Tibial nerve (tissue), 4 donors: ENCODE results near the gene ENOX1. TPM values are rescaled to one million over a fixed set of nuclear protein-coding genes. Genes with fewer than 3 reads are reported as not detected.

ENCODE experiments used
- DNase-seq, 2 donors: peaks; one replicate each; pipeline ENCODE4 v3.0.0-alpha.2; 2019; ENCODE audit warnings: low spot score in 2 of 2
- H3K27ac ChIP-seq, 4 donors: fragments of 200-600 bp; sonication (generic) in 3 of 4; one replicate each; pipeline ENCODE4 v1.5.1; 2017 to 2019; ENCODE audit warnings: mild to moderate bottlenecking in 1 of 4
- H3K27me3 ChIP-seq, 2 donors: fragments of 200-600 bp; sonication (generic) in 1 of 2; one replicate each; pipeline versions ENCODE4 v1.5.1 to v1.6.0; 2017 to 2019
- H3K36me3 ChIP-seq, 3 donors: fragments of 200-600 bp; sonication (generic); one replicate each; pipeline ENCODE4 v1.5.1; 2018 to 2019
- H3K4me1 ChIP-seq, 4 donors: fragments of 200-600 bp; sonication (generic) in 3 of 4; one replicate each; pipeline ENCODE4 v1.5.1; 2017 to 2019
- H3K4me3 ChIP-seq, 4 donors: fragments of 200-600 bp; sonication (generic) in 3 of 4; one replicate each; pipeline ENCODE4 v1.5.1; 2017 to 2019; ENCODE audit warnings: mild to moderate bottlenecking in 1 of 4, moderate library complexity in 1 of 4
- H3K9me3 ChIP-seq, 4 donors: fragments of 200-600 bp; sonication (generic) in 3 of 4; one replicate each; pipeline ENCODE4 v1.5.1; 2017 to 2019
- CTCF ChIP-seq, 5 experiments: fragments of 200-600 bp in 3 of 5; fragments of 450-650 bp in 2 of 5; sonication (generic) in 3 of 5; IDR thresholded peaks; one replicate each; pipeline ENCODE4 v1.5.1; 2016 to 2019; ENCODE audit warnings: antibody characterized with exemption in 5 of 5, mild to moderate bottlenecking in 3 of 5, moderate library complexity in 2 of 5
- EP300 ChIP-seq, 2 donors: sonication (generic); formaldehyde crosslinking; IDR thresholded peaks; one replicate each; pipeline ENCODE4 v1.6.1; 2017; ENCODE audit warnings: antibody characterized with exemption in 2 of 2, mild to moderate bottlenecking in 1 of 2
- POLR2A ChIP-seq, 2 donors: fragments of 450-650 bp; IDR thresholded peaks; one replicate each; pipeline ENCODE4 v1.6.1; 2017; ENCODE audit warnings: antibody characterized with exemption in 2 of 2, mild to moderate bottlenecking in 2 of 2, moderate library complexity in 2 of 2
- WGBS, 2 donors: methylation state at CpG; one replicate each; pipeline ENCODE4 v1.1.5; 2018; 5-methylcytosine and 5-hydroxymethylcytosine counted together
- total RNA-seq, 4 donors: library from RNA; depleted of rRNA; stranded (reverse); fragments of >200 nt; gene quantifications; one replicate each; pipeline ENCODE4 v1.1.0, GENCODE V29; 2016

ENOX1 gene
- total RNA-seq, 4 donors from 2014 or later = 2.6 to 8.2 (median 4.6) TPM

- no peak overlapping the region for H3K4me3 ChIP-seq
- no peaks in the 10 kb centered on the region for H3K4me1 ChIP-seq
- H3K9me3 ChIP-seq = no peaks in the 10 kb centered on the region
- H3K27ac ChIP-seq = no peak overlapping the region
- 87 to 89% methylated on average over 8 of the region's 8 CpGs for WGBS, 2 donors
- no peaks in the 10 kb centered on the region for H3K27me3 ChIP-seq
- DNase-seq = no peak
- TF ChIP-seq POLR2A (IDR thresholded peaks at IDR 0.05) (no peak), EP300 (IDR thresholded peaks at IDR 0.05) (no peak), CTCF (IDR thresholded peaks at IDR 0.05) (no peak)
- no peaks in the 10 kb centered on the region for H3K36me3 ChIP-seq
Observed at GRCh38 chr13:43220873-43221595, 565.7 kb downstream of the ENOX1 start.

- H3K4me3 ChIP-seq = no peak overlapping the region
- H3K9me3 ChIP-seq = no peaks in the 10 kb centered on the region
- no peak overlapping the region for H3K27ac ChIP-seq
- no peaks in the 10 kb centered on the region for H3K36me3 ChIP-seq
- TF ChIP-seq CTCF (IDR thresholded peaks at IDR 0.05) (no peak), EP300 (IDR thresholded peaks at IDR 0.05) (no peak), POLR2A (IDR thresholded peaks at IDR 0.05) (no peak)
- no peaks in the 10 kb centered on the region for H3K4me1 ChIP-seq
- WGBS, 2 donors = 91 to 92% methylated on average over 4 of the region's 4 CpGs
- no peaks in the 10 kb centered on the region for H3K27me3 ChIP-seq
- DNase-seq = no peak
Observed at GRCh38 chr13:43214124-43214523, 572.6 kb downstream of the ENOX1 start.

GRCh38 chr13:43206838-43207237 lies 579.9 kb downstream of the ENOX1 start:
- Histone ChIP-seq H3K27ac (no peak overlapping the region), H3K4me1 (peaks cover 0 to 3% (median 0%) of the 10 kb centered on the region in 4 donors), H3K27me3 (no peaks in the 10 kb centered on the region), H3K36me3 (no peaks in the 10 kb centered on the region), H3K4me3 (no peak overlapping the region), H3K9me3 (peaks cover 0 to 6% (median 0%) of the 10 kb centered on the region in 4 donors)
- no peak for TF ChIP-seq CTCF (IDR thresholded peaks at IDR 0.05)
- TF ChIP-seq POLR2A (IDR thresholded peaks at IDR 0.05) = no peak
- no peak for TF ChIP-seq EP300 (IDR thresholded peaks at IDR 0.05)
- no peak for DNase-seq

GRCh38 chr13:43205416-43205815 lies 581.4 kb downstream of the ENOX1 start:
- no peak overlapping the region for H3K4me3 ChIP-seq
- peaks cover 0 to 6% (median 0%) of the 10 kb centered on the region in 4 donors for H3K9me3 ChIP-seq
- H3K36me3 ChIP-seq = no peaks in the 10 kb centered on the region
- H3K27ac ChIP-seq = no peak overlapping the region
- WGBS, 2 donors = 81 to 83% methylated on average over 4 of the region's 4 CpGs
- DNase-seq = no peak
- TF ChIP-seq POLR2A (IDR thresholded peaks at IDR 0.05) = no peak
- no peak for TF ChIP-seq CTCF (IDR thresholded peaks at IDR 0.05)
- no peak for TF ChIP-seq EP300 (IDR thresholded peaks at IDR 0.05)
- no peaks in the 10 kb centered on the region for H3K27me3 ChIP-seq
- peaks cover 0 to 3% (median 0%) of the 10 kb centered on the region in 4 donors for H3K4me1 ChIP-seq

- H3K27me3 ChIP-seq = no peaks in the 10 kb centered on the region
- no peak overlapping the region for H3K4me3 ChIP-seq
- 80 to 88% methylated on average over 2 of the region's 2 CpGs for WGBS, 2 donors
- H3K27ac ChIP-seq = no peak overlapping the region
- no peak for DNase-seq
- H3K36me3 ChIP-seq = no peaks in the 10 kb centered on the region
- H3K9me3 ChIP-seq = peaks cover 0 to 6% (median 0%) of the 10 kb centered on the region in 4 donors
- no peak for TF ChIP-seq EP300 (IDR thresholded peaks at IDR 0.05)
- H3K4me1 ChIP-seq = peaks cover 0 to 3% (median 0%) of the 10 kb centered on the region in 4 donors
Observed at GRCh38 chr13:43204591-43204990, 582.2 kb downstream of the ENOX1 start.
